Stimulated activated CD4-positive, alpha-beta T cell treated with anti-CD3 and anti-CD28 coated beads, Interleukin-1b, Interleukin-23, amount 100 ng/mL, for 24 hours (primary cell): ENCODE results near the gene SORD.
"Not testable (repeated sequence)": the region's sequence is repeated elsewhere in the genome, so short reads cannot be mapped to it uniquely, and the experiment has no call there.

Experiments
- DNase-seq, 4 experiments: peaks; one replicate each; pipeline ENCODE4 v3.0.0-alpha.2; 2020; ENCODE audit warnings: low read depth in 4 of 4, low spot score in 1 of 4

Gene SORD

GRCh38 chr15:45058690-45059675 is 36.0 kb downstream of the SORD start:
- DNase-seq: not testable (repeated sequence)

GRCh38 chr15:45062301-45062700 is 39.3 kb downstream of the SORD start:
- not testable (repeated sequence) for DNase-seq

GRCh38 chr15:45064386-45064785 is 41.4 kb downstream of the SORD start:
- no peak for DNase-seq

GRCh38 chr15:45069942-45070360 is 47.0 kb downstream of the SORD start:
- not testable (repeated sequence) for DNase-seq

- DNase-seq: not testable (repeated sequence)
These were observed 50.6 kb downstream of the SORD start for GRCh38 chr15:45073602-45074001.

- not testable (repeated sequence) for DNase-seq
These were observed 52.7 kb downstream of the SORD start for GRCh38 chr15:45075440-45076320.

GRCh38 chr15:45077391-45077790 is 54.4 kb downstream of the SORD start:
- not testable (repeated sequence) for DNase-seq

- DNase-seq: not testable (repeated sequence)
These were observed 56.2 kb downstream of the SORD start for GRCh38 chr15:45079201-45079600.

- DNase-seq: not testable (repeated sequence)
These were observed 56.7 kb downstream of the SORD start for GRCh38 chr15:45079628-45080246.

GRCh38 chr15:45080593-45080992 is 57.6 kb downstream of the SORD start:
- not testable (repeated sequence) for DNase-seq

GRCh38 chr15:45082412-45082811 is 59.4 kb downstream of the SORD start:
- DNase-seq: not testable (repeated sequence)

GRCh38 chr15:45083223-45083622 is 60.2 kb downstream of the SORD start:
- DNase-seq: no peak

GRCh38 chr15:45084163-45084562 is 61.2 kb downstream of the SORD start:
- DNase-seq: no peak

GRCh38 chr15:45087513-45087912 is 64.5 kb downstream of the SORD start:
- DNase-seq: no peak

GRCh38 chr15:45088801-45089711 is 66.1 kb downstream of the SORD start:
- DNase-seq: no peak

- DNase-seq: no peak
These were observed 66.8 kb downstream of the SORD start for GRCh38 chr15:45089712-45090373.

GRCh38 chr15:45091161-45091560 is 68.2 kb downstream of the SORD start:
- DNase-seq: no peak

GRCh38 chr15:45091576-45091975 is 68.6 kb downstream of the SORD start:
- no peak for DNase-seq

GRCh38 chr15:45093013-45093412 is 70.0 kb downstream of the SORD start:
- no peak for DNase-seq
